Psoas muscle (tissue), 8 donors: Measurements from ENCODE around the gene SLC12A8. TPM values are rescaled to one million over a fixed set of nuclear protein-coding genes. Genes with fewer than 3 reads are reported as not detected.

Source experiments
- ATAC-seq, 4 donors: fragments of 200-7000 bp; cut with Tn5 transposase; one replicate each; pipeline ENCODE4 v1.9.1; 2020; ENCODE audit warnings: moderate library complexity in 3 of 4, mild to moderate bottlenecking in 2 of 4
- DNase-seq, 2 donors: peaks; one replicate each; pipeline ENCODE4 v3.0.0-alpha.2; 2020
- H3K27ac ChIP-seq: fragments of 200-600 bp; one replicate; pipeline ENCODE4 v1.8.0; 2022
- H3K27me3 ChIP-seq, 3 donors: fragments of 200-600 bp in 1 of 3; one replicate each; pipeline versions ENCODE4 v1.6.1 to v1.8.0; 2013 to 2022; ENCODE audit warnings: low read length in 2 of 3, mild to moderate bottlenecking in 2 of 3, moderate library complexity in 1 of 3; ENCODE audit not compliant: insufficient read depth in 3 of 3
- H3K36me3 ChIP-seq, 2 donors: fragments of 200-600 bp in 1 of 2; one replicate each; pipeline versions ENCODE4 v1.6.1 to v1.8.0; 2013 to 2022; ENCODE audit warnings: low read depth in 1 of 2, mild to moderate bottlenecking in 1 of 2, moderate library complexity in 1 of 2; ENCODE audit not compliant: insufficient read depth in 1 of 2
- H3K4me1 ChIP-seq: fragments of 200-600 bp; one replicate; pipeline ENCODE4 v1.8.0; 2022
- H3K4me3 ChIP-seq: fragments of 200-600 bp; one replicate; pipeline ENCODE4 v1.8.0; 2022; ENCODE audit warnings: mild to moderate bottlenecking
- H3K9me3 ChIP-seq: fragments of 200-600 bp; one replicate; pipeline ENCODE4 v1.8.0; 2022
- CTCF ChIP-seq: fragments of 200-600 bp; IDR thresholded peaks from one replicate; pipeline ENCODE4 v1.8.0; 2022; ENCODE audit warnings: antibody characterized with exemption
- WGBS, 3 donors: extraction: QIAGEN DNeasy Blood & Tissue Kit; methylation state at CpG; one replicate each; pipeline versions ENCODE4 v1.1.6 to v1.1.7; 2013; 5-methylcytosine and 5-hydroxymethylcytosine counted together
- intact Hi-C, 2 donors: fragments of 100-400 bp; cut with DNase I; formaldehyde crosslinking; loops; one replicate each; pipeline versions ENCODE4 v1.11.0 to v1.14.2; 2022
- polyA plus RNA-seq, 3 donors: library from polyadenylated mRNA; stranded (reverse); fragments of 200-250 nt; gene quantifications; one replicate each; pipeline ENCODE4 v1.2.3, GENCODE V29; 2013
- total RNA-seq, 4 donors: library from RNA; stranded (reverse); fragmentation: NEBNext Ultra II Directional in 2 of 4; extraction: Animal tissue kit (Norgen Biotek cat#: 25700) in 2 of 4; gene quantifications; one replicate each; pipeline versions ENCODE4 v1.2.1 to v1.2.4, GENCODE V29; 2021 to 2023
- donor health status: healthy with polysubstance abuse.
- donor health status: DM: no; HTN: no; CAD: no; lungs with moderate emphysema.
- donor health status: Bipolar disorder and iron deficiency.
- donor health status: healthy.
- donor health status: DM: yes; HTN: yes; CAD: no.
- donor health status: DM: no; HTN: no; CAD: no.
- donor health status: DM: no; HTN: no; CAD: no.
- donor health status: DM: yes; HTN: yes; CAD: no.

The SLC12A8 gene
- total and polyA plus RNA-seq, 7 donors = 0.06 to 0.93 (median 0.33) TPM; not detected in 1

DNA sequence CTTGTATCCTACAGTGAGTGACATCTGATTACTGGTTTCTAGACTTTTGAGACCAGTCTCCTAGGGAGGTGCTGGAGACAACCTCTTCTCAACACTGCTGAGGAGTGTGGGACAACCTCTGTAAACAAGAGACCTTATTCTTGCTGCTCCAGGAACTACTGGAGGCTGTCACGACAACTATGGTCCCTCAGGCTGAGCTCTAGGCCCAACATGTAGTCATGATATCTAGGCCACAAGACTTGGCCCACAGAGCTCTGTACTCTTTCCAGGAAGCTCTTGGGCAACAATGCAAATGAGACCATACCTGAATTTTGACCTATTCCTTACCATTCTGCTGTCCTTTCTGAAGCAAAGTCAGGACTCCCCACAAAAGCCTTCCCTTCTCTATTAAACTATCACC is 132.5 kb downstream of the SLC12A8 start:
- Histone ChIP-seq H3K4me1 (no peaks in the 10 kb centered on the region), H3K4me3 (no peak overlapping the region), H3K9me3 (no peaks in the 10 kb centered on the region), H3K27me3 (no peaks in the 10 kb centered on the region), H3K27ac (no peak overlapping the region), H3K36me3 (no peaks in the 10 kb centered on the region)
- TF ChIP-seq CTCF = no peak
- intact Hi-C loops = no loop called here
- 74 to 91% (median 85%) methylated on average over 1 of the region's 1 CpG for WGBS, 3 donors
- no peak for DNase-seq
- ATAC-seq = no peak

DNA sequence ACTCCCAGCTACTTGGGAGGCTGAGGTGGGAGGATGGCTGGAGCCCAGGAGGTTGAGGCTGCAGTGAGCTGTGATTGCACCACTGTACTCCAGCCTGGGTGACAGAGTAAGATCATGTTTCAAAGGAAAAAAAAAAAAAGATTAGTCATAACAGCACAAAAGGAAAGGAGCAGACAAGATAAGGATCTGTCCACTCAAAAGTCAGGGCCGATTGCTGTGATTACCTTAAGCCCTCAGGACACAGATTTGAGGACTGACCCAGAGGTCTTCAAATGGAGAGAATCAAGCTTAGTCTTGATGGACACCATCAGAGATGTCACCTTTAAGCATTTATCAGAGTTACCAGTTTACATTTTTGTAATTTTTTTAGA is 132.9 kb downstream of the SLC12A8 start:
- DNase-seq = no peak
- Histone ChIP-seq H3K27me3 (no peaks in the 10 kb centered on the region), H3K27ac (peak overlapping the region; percentile 17), H3K4me1 (no peaks in the 10 kb centered on the region), H3K36me3 (no peaks in the 10 kb centered on the region), H3K9me3 (no peaks in the 10 kb centered on the region), H3K4me3 (no peak overlapping the region)
- WGBS, 3 donors = 34 to 45% (median 43%) methylated on average over 1 of the region's 1 CpG
- no peak for TF ChIP-seq CTCF
- intact Hi-C loops = no loop called here
- ATAC-seq = peak; percentile 52 to 87 (median 78)

DNA sequence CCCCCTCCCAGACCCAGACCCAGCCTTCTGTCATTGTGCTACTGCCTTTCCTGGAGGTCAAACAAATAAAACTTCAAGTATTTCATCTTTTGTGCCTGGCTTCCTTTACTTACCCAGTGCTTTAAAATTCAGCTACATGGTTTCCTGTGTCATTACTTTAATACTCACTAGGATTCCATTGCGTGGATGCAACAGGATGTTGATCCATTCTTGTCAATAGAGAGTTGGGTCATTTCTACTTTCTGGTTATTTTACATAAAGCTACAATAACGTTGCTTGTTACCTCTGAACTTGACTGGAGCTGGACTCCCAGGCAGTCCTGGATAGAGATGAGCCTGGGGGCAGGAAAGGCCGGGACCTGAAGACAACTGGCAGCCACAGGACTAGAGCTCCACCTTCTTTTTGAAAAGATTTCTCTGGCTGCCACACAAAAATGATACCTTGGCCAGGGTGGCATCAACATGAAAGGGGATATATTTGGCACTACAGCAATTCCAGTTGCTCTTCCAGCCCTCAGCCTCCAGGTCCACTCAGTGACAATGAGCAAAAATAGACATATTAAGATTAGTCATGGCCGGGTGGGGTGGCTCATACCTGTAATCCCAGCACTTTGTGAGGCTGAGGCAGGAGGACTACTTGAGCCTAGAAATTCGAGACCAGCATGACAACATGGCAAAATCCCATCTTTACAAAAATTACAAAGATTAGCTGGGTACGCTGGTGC is 133.4 kb downstream of the SLC12A8 start:
- intact Hi-C loops = no loop called here
- no peak for DNase-seq
- Histone ChIP-seq H3K9me3 (no peaks in the 10 kb centered on the region), H3K27me3 (no peaks in the 10 kb centered on the region), H3K36me3 (no peaks in the 10 kb centered on the region), H3K4me3 (no peak overlapping the region), H3K27ac (peak overlapping the region; percentile 17), H3K4me1 (no peaks in the 10 kb centered on the region)
- peak; percentile 90 to 92 (median 91) for ATAC-seq
- no peak for TF ChIP-seq CTCF
- 41 to 57% (median 45%) methylated on average over 6 of the region's 6 CpGs for WGBS, 3 donors

DNA sequence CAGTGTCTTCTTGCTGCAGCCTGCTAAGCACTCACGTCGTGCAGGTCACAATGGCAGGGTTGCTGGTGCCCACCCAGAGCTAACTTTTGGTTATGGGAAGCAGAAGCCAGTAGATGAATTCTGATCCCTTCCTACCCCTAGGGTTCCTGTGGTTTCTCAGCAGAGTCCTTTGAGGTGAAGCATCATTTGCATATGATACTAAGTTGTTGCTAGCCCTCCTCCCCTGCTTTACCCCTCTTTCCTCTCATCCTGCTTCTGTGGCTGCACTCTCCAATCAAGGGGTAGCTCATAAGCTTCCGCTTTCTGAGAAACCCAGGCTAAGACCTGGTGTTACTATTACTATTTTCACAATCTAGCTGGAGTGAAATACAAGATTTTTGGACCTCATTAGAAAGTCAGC is 134.7 kb downstream of the SLC12A8 start:
- ATAC-seq (no peak), DNase-seq (no peak)
- Histone ChIP-seq H3K36me3 (no peaks in the 10 kb centered on the region), H3K4me1 (no peaks in the 10 kb centered on the region), H3K27me3 (no peaks in the 10 kb centered on the region), H3K27ac (no peak overlapping the region), H3K4me3 (no peak overlapping the region), H3K9me3 (no peaks in the 10 kb centered on the region)
- 78 to 93% (median 84%) methylated on average over 3 of the region's 3 CpGs for WGBS, 3 donors
- intact Hi-C loops = no loop called here
- TF ChIP-seq CTCF = no peak

DNA sequence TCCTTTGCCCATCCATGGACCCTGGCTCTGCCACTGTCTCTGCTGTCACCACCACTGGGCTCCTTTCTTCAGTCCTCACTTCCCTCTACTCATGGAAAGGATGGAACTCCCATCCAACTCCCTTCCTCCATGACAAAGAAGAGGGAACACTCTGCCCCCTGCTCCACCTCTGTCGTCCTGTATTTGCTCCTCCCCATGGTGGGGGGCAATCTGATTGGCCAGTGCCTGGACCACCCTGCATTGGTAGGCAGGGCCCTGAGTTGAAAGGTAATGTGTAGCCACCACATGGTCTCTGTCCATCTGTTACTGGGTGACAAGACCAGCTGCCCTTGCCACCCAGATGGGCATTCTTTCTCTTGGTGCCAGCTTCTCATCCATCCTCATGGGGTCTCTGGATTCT is 136.1 kb downstream of the SLC12A8 start:
- no peak for DNase-seq
- Histone ChIP-seq H3K36me3 (no peaks in the 10 kb centered on the region), H3K27me3 (no peaks in the 10 kb centered on the region), H3K4me3 (no peak overlapping the region), H3K9me3 (no peaks in the 10 kb centered on the region), H3K4me1 (no peaks in the 10 kb centered on the region), H3K27ac (no peak overlapping the region)
- no peak for TF ChIP-seq CTCF
- ATAC-seq = no peak
- intact Hi-C loops = no loop called here
- 73 to 84% (median 79%) methylated on average over 1 of the region's 1 CpG for WGBS, 3 donors
